Endothelial cell of umbilical vein (primary cell): ENCODE data around the gene CCDC188. TPM values are rescaled to one million over a fixed set of nuclear protein-coding genes. Genes with fewer than 3 reads are reported as not detected.

Experiments
- BruUV-seq: library from RNA; stranded (reverse); fragments of 400-500 nt; replicated peaks from 2 replicates; lab custom pipeline; 2021; lab: Mats Ljungman, UMichigan
- CTCF ChIA-PET: fragments of 300-600, 350-600 bp; sonication (Branson Sonifier 250); formaldehyde crosslinking; loops from one replicate; lab custom pipeline; 2021; ENCODE audit warnings: antibody characterized with exemption, inconsistent platforms; lab: Charles Lee
- POLR2A ChIA-PET: fragments of 300-600, 350-600 bp; sonication (Branson Sonifier 250); formaldehyde crosslinking; loops from one replicate; lab custom pipeline; 2021; ENCODE audit warnings: antibody characterized with exemption, inconsistent platforms; lab: Charles Lee
- DNase-seq: peaks from one replicate; pipeline ENCODE4 v3.0.0-alpha.2; 2011; ENCODE audit warnings: low read depth, low spot score
- FAIRE-seq: peaks from 2 replicates; lab custom pipeline; 2011; peaks lifted over from hg19 to GRCh38; lab: Jason Lieb, UNC
- H2AFZ ChIP-seq: 2 replicates; pipeline ENCODE4 v1.6.0; 2012; ENCODE audit warnings: low read depth, low read length, control low read depth, inconsistent platforms
- H3K27ac ChIP-seq: 2 replicates; pipeline ENCODE4 v1.5.1; 2011; ENCODE audit warnings: low read depth, mild to moderate bottlenecking, control low read depth, low read length, moderate library complexity; ENCODE audit not compliant: insufficient read depth
- H3K27me3 ChIP-seq, 2 experiments: 2 replicates each; pipeline versions ENCODE4 v1.6.0 to v1.6.1; 2011; ENCODE audit warnings: low read length in 2 of 2, mixed read lengths in 1 of 2; ENCODE audit not compliant: control insufficient read depth in 2 of 2, insufficient read depth in 2 of 2
- H3K36me3 ChIP-seq, 2 experiments: 2 replicates in 1 of 2; 3 replicates in 1 of 2; pipeline ENCODE4 v1.5.1; 2011; ENCODE audit warnings: low read length in 2 of 2, mild to moderate bottlenecking in 1 of 2, moderate library complexity in 1 of 2; ENCODE audit not compliant: control insufficient read depth in 2 of 2, insufficient read depth in 2 of 2; ENCODE audit errors: extremely low read depth in 1 of 2
- H3K4me1 ChIP-seq: 3 replicates; pipeline ENCODE4 v1.5.1; 2011; ENCODE audit warnings: mild to moderate bottlenecking, low read length; ENCODE audit not compliant: control insufficient read depth, insufficient read depth; ENCODE audit errors: extremely low read depth
- H3K4me2 ChIP-seq: 2 replicates; pipeline ENCODE4 v1.6.1; 2011; ENCODE audit warnings: low read length, control low read depth, mixed read lengths; ENCODE audit not compliant: insufficient read depth
- H3K4me3 ChIP-seq, 3 experiments: fragments of 200-600 bp in 1 of 3; sonication (generic), shearing (Covaris generic) in 1 of 3; replicated peaks in 1 of 3; 2 replicates each; pipeline ENCODE4 v1.5.1; 2011 to 2016; ENCODE audit warnings: control low read depth in 3 of 3, low read length in 3 of 3, mild to moderate bottlenecking in 2 of 3, inconsistent platforms in 1 of 3, low read depth in 1 of 3, moderate library complexity in 1 of 3; ENCODE audit not compliant: insufficient read depth in 1 of 3
- H3K79me2 ChIP-seq: 2 replicates; pipeline ENCODE4 v1.6.0; 2012; ENCODE audit warnings: low read length, inconsistent platforms; ENCODE audit not compliant: control insufficient read depth, insufficient read depth
- H3K9ac ChIP-seq: replicated peaks from 2 replicates; pipeline ENCODE3; 2011; ENCODE audit warnings: low read length, control low read depth; ENCODE audit not compliant: insufficient read depth; ENCODE audit errors: extremely low read depth
- H3K9me1 ChIP-seq: replicated peaks from 3 replicates; pipeline ENCODE4 v1.6.0; 2011; ENCODE audit warnings: mild to moderate bottlenecking, low read length; ENCODE audit not compliant: control insufficient read depth, insufficient read depth; ENCODE audit errors: extremely low read depth
- H3K9me3 ChIP-seq: replicated peaks from 2 replicates; pipeline ENCODE4 v1.5.1; 2012; ENCODE audit warnings: low read length, inconsistent platforms; ENCODE audit not compliant: control insufficient read depth, insufficient read depth
- H4K20me1 ChIP-seq: replicated peaks from 2 replicates; pipeline ENCODE3; 2011; ENCODE audit warnings: mild to moderate bottlenecking, low read length; ENCODE audit not compliant: control insufficient read depth, insufficient read depth; ENCODE audit errors: extremely low read depth
- CTCF ChIP-seq, 2 donors: IDR thresholded peaks; 1 replicate in 1 of 2; 2 replicates in 1 of 2; pipeline ENCODE4 v1.5.1; 2011; ENCODE audit warnings: low read length in 2 of 2, mild to moderate bottlenecking in 2 of 2, moderate library complexity in 2 of 2, control low read depth in 1 of 2, inconsistent platforms in 1 of 2, low read depth in 1 of 2; ENCODE audit not compliant: insufficient read depth in 1 of 2; ENCODE audit errors: extremely low read depth in 1 of 2
- EZH2 ChIP-seq: IDR thresholded peaks from 2 replicates; pipeline ENCODE4 v1.6.1; 2012; ENCODE audit warnings: borderline replicate concordance, low read depth, mild to moderate bottlenecking, moderate library complexity, low read length, inconsistent platforms; ENCODE audit not compliant: severe bottlenecking
- FOS ChIP-seq: IDR thresholded peaks from 2 replicates; pipeline ENCODE4 v1.6.1; 2011; ENCODE audit warnings: mild to moderate bottlenecking, low read length, moderate library complexity, borderline replicate concordance; ENCODE audit not compliant: insufficient read depth
- GATA2 ChIP-seq: IDR thresholded peaks from 2 replicates; pipeline ENCODE4 v1.7.0; 2011; ENCODE audit warnings: low read depth, mild to moderate bottlenecking, moderate library complexity, mixed read lengths, low read length; ENCODE audit not compliant: insufficient read length, insufficient read depth
- JUN ChIP-seq: IDR thresholded peaks from 2 replicates; pipeline ENCODE4 v1.6.1; 2011; ENCODE audit warnings: borderline replicate concordance, low read depth; ENCODE audit not compliant: insufficient read length, insufficient read depth
- MYC ChIP-seq: IDR thresholded peaks from one replicate; pipeline ENCODE4 v1.6.1; 2011; ENCODE audit warnings: mild to moderate bottlenecking, low read depth, low read length
- POLR2A ChIP-seq: IDR thresholded peaks from 2 replicates; pipeline ENCODE4 v1.6.1; 2012; ENCODE audit warnings: low read depth, mild to moderate bottlenecking, control low read depth, low read length
- POLR2AphosphoS5 ChIP-seq: IDR thresholded peaks from 2 replicates; pipeline ENCODE4 v1.6.1; 2012; ENCODE audit warnings: low read depth, mild to moderate bottlenecking, control low read depth, low read length, moderate library complexity; ENCODE audit not compliant: insufficient read depth
- dilution Hi-C: fragments of 300-500 bp; cut with MboI; formaldehyde crosslinking; loops from one replicate; pipeline ENCODE4 v1.15.0; 2019; ENCODE audit warnings: low sequenced_read_pairs; ENCODE audit not compliant: extremely low pct_ligation_motif_present
- intact Hi-C: fragments of 100-400 bp; cut with micrococcal nuclease; formaldehyde crosslinking; loops from one replicate; pipeline ENCODE4 v1.10.0; 2022
- polyA plus RNA-seq, 4 experiments: library from polyadenylated mRNA; depleted of rRNA in 3 of 4; stranded (reverse) in 3 of 4; unstranded in 1 of 4; fragments of >200 nt; gene quantifications; 2 replicates each; pipeline versions ENCODE4 v1.2.1 to v1.2.3, GENCODE V29; 2011 to 2012; ENCODE audit warnings: missing spikeins in 1 of 4
- total RNA-seq: library from RNA; stranded (reverse); gene quantifications from 2 replicates; pipeline ENCODE4 v1.2.3, GENCODE V29; 2021
- TF ChIP-seq, protein P1 (sequence below): IDR thresholded peaks from 2 replicates; pipeline ENCODE4 v1.6.1; 2011; ENCODE audit not compliant: insufficient read depth, insufficient read length

Gene CCDC188
- total and polyA plus RNA-seq, 2 donors (not counting 3 experiments of a cell fraction or from before 2014, with no cell fraction given): 9.4 to 9.8 TPM

- Histone ChIP-seq H3K4me1 (no peaks in the 10 kb centered on the region), H3K9ac (no peak overlapping the region), H3K9me3 (no peaks in the 10 kb centered on the region), H3K27me3 (no peaks in the 10 kb centered on the region), H3K4me3 (no peak overlapping the region), H3K9me1 (no peaks in the 10 kb centered on the region), H2AFZ (no peak overlapping the region), H3K36me3 (peaks cover 3 to 18% of the 10 kb centered on the region in 2 experiments), H3K27ac (no peak overlapping the region), H3K79me2 (peaks cover 29% of the 10 kb centered on the region), H4K20me1 (no peaks in the 10 kb centered on the region), H3K4me2 (no peak overlapping the region)
- CTCF ChIA-PET: no interaction called here
- dilution Hi-C loops (no loop called here), intact Hi-C loops (no loop called here)
- no TSS peak for BruUV-seq
- FAIRE-seq (no peak), DNase-seq (no peak)
- TF ChIP-seq JUN: no peak
- no peak for TF ChIP-seq FOS
- TF ChIP-seq EZH2: no peak
- TF ChIP-seq CTCF (IDR thresholded peaks at IDR 0.05; ENCODE audit: extremely low read depth in 1 of 2, insufficient read depth in 1 of 2, low read depth in 1 of 2, low read length in 2 of 2): no peak
- TF ChIP-seq GATA2: no peak
- TF ChIP-seq, protein P1, sequence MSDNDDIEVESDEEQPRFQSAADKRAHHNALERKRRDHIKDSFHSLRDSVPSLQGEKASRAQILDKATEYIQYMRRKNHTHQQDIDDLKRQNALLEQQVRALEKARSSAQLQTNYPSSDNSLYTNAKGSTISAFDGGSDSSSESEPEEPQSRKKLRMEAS: no peak
- TF ChIP-seq MYC: no peak
- no peak for TF ChIP-seq POLR2A
- TF ChIP-seq POLR2AphosphoS5: no peak
- POLR2A ChIA-PET: no interaction called here
Observed at GRCh38 chr22:20140521-20140964, 10.3 kb downstream of the CCDC188 start.
